Measurements from ENCODE around the gene CARD6. TPM values are rescaled to one million over a fixed set of nuclear protein-coding genes. Genes with fewer than 3 reads are reported as not detected.

CARD6 gene
- total RNA-seq, 6 experiments from 2014 or later, result 1.4 to 3.7 (median 3.4) TPM

GRCh38 chr5:40838086-40838485 lies 3.1 kb upstream of the CARD6 start:
- Mint-ChIP-seq H3K9me3 (peaks cover 7% of the 10 kb centered on the region; the same call in 1 of the 2 replicates), H3K36me3 (ENCODE audit: low read depth) (peaks cover 26% of the 10 kb centered on the region), H3K27me3 (ENCODE audit: insufficient read depth) (peaks cover 5% of the 10 kb centered on the region), H3K4me1 (ENCODE audit: low read depth) (peaks cover 47% of the 10 kb centered on the region), H3K4me3 (no peak overlapping the region), H3K27ac (no peak overlapping the region)
- DNase-seq, result no peak
- no peak for TF ChIP-seq CTCF (IDR thresholded peaks at IDR 0.05)

DNA sequence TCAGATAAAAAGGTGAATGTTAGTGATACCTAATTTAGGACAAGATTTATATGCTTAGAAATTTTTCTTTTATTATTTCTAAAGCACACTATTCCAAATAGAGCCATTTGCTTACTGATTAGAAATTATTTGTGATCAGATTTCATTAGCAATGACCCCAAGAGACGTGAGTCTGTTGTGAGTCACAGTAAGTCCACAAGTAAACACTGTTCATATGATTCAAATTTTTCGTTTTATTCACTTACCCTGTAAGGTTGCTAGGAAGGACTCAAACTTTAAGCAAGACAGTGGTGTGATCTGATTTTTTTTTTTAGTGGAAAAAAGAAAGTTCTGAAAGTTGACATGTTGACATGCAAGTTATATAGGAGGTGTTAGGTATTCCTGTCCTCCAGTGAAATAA lies 1.2 kb downstream of the CARD6 start:
- Mint-ChIP-seq H3K4me1 (ENCODE audit: low read depth) (peaks cover 28% of the 10 kb centered on the region), H3K4me3 (peak overlapping the region; percentile 85; the same call in 1 of the 2 replicates), H3K9me3 (no peaks in the 10 kb centered on the region), H3K27ac (peak overlapping the region; percentile 89), H3K36me3 (ENCODE audit: low read depth) (peaks cover 3% of the 10 kb centered on the region; the same call in 1 of the 2 replicates), H3K27me3 (ENCODE audit: insufficient read depth) (peaks cover 4% of the 10 kb centered on the region)
- no peak for TF ChIP-seq CTCF (IDR thresholded peaks at IDR 0.05)
- DNase-seq, result no peak

- Mint-ChIP-seq H3K9me3 (no peaks in the 10 kb centered on the region), H3K4me3 (no peak overlapping the region), H3K27ac (no peak overlapping the region), H3K4me1 (ENCODE audit: low read depth) (peaks cover 28% of the 10 kb centered on the region), H3K27me3 (ENCODE audit: insufficient read depth) (peaks cover 4% of the 10 kb centered on the region; the same call in 1 of the 2 replicates), H3K36me3 (ENCODE audit: low read depth) (peaks cover 3% of the 10 kb centered on the region; the same call in 1 of the 2 replicates)
- TF ChIP-seq CTCF (IDR thresholded peaks at IDR 0.05), result no peak
- no peak for DNase-seq
These were observed 3.4 kb downstream of the CARD6 start for GRCh38 chr5:40844565-40844964.

DNA sequence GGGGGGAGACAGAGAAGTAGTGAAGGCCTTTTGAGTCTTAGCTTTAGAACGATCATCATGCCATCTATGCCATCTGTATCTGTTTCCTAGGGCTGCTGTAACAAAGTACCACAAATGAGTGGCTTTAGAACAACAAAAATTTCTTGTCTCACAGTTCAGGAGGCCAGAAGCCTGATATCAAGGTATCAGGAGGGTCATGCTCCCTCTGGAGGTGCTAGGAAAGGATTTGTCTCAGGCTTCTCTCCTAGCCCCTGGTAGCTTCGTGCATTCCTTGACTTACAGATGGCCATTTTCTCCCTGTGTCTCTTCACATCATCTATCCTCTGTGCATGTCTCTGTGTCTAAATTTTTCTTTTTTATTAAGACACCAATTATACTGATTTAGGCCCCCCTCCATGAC lies 5.2 kb downstream of the CARD6 start:
- Mint-ChIP-seq H3K27ac (no peak overlapping the region), H3K36me3 (ENCODE audit: low read depth) (peaks cover 3% of the 10 kb centered on the region; the same call in 1 of the 2 replicates), H3K4me1 (ENCODE audit: low read depth) (peaks cover 20% of the 10 kb centered on the region), H3K4me3 (no peak overlapping the region), H3K9me3 (no peaks in the 10 kb centered on the region), H3K27me3 (ENCODE audit: insufficient read depth) (peaks cover 4% of the 10 kb centered on the region; the same call in 1 of the 2 replicates)
- no peak for TF ChIP-seq CTCF (IDR thresholded peaks at IDR 0.05)
- DNase-seq, result no peak

DNA sequence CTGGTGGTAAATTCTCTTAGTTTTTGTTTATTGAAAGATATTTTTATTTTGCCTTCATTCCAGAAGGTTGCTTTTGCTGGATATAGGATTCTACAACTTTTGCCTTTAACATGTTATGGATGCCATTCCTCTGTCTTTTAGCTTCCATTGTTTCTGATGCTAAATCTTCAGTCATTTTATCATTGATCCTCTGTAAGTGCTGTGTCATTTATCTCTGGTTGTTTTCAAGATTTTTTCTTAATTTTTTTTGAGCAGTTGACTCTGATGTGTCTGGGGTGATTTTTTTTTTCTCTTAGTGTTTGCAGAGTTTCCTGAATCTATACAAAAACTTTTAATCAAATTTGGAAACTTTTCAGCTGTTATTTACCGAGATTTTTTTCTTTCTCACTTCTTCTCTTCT lies 6.4 kb downstream of the CARD6 start:
- DNase-seq, result no peak
- Mint-ChIP-seq H3K4me3 (no peak overlapping the region), H3K36me3 (ENCODE audit: low read depth) (peaks cover 3% of the 10 kb centered on the region; the same call in 1 of the 2 replicates), H3K27me3 (ENCODE audit: insufficient read depth) (peaks cover 4% of the 10 kb centered on the region; the same call in 1 of the 2 replicates), H3K9me3 (no peaks in the 10 kb centered on the region), H3K4me1 (ENCODE audit: low read depth) (peaks cover 8% of the 10 kb centered on the region), H3K27ac (no peak overlapping the region)
- TF ChIP-seq CTCF (IDR thresholded peaks at IDR 0.05), result no peak
